HL-60 (cell line): ENCODE measurements around the gene EFEMP2.

ENCODE experiments used
- CTCF ChIP-seq: IDR thresholded peaks from one replicate; pipeline ENCODE4 v1.5.1; 2011; ENCODE audit warnings: low read length, control low read depth, inconsistent platforms; ENCODE audit not compliant: insufficient read depth
- GABPA ChIP-seq: IDR thresholded peaks from 2 replicates; pipeline ENCODE4 v1.6.1; 2012; ENCODE audit warnings: low read depth
- POLR2AphosphoS5 ChIP-seq: IDR thresholded peaks from 2 replicates; pipeline ENCODE4 v1.6.1; 2012; ENCODE audit warnings: low read depth
- REST ChIP-seq: IDR thresholded peaks from 2 replicates; pipeline ENCODE4 v1.6.1; 2012; ENCODE audit warnings: low read depth; ENCODE audit not compliant: insufficient replicate concordance
- SPI1 ChIP-seq: IDR thresholded peaks from 2 replicates; pipeline ENCODE4 v1.6.1; 2012; ENCODE audit warnings: low read depth, mild to moderate bottlenecking, borderline replicate concordance

GRCh38 chr11:65895482-65895981 lies 22.9 kb upstream of the EFEMP2 start:
- TF ChIP-seq REST (no peak), POLR2AphosphoS5 (no peak), CTCF (no peak), SPI1 (no peak), GABPA (no peak)
